ENCODE data around the gene LAMTOR2.
A peak's percentile ranks its signal among the peaks of the same experiment; 100 is the strongest.

Gene LAMTOR2

DNA sequence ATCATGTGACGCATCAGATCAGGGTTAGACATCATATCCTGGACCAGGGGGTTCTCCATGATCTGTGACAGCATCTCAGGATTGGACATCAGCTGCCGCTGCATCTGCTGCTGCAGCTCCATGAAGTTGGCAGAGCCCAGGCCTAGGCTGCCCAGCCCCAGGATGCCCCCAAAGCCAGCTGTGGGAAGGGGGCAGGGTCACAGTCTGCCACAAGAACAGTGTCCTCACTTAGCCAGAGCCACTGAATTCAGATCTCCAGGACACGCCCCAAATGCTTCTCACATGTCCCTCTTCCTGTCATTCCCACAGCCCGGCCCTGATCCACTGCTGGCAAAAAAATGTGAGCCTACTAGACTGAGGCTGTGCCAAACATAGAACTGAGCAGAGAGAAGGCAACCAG lies 4.2 kb upstream of the LAMTOR2 start:
- H3K4me1 ChIP-seq = peaks cover 1% of the 10 kb centered on the region
- H3K79me2 ChIP-seq = no peaks in the 10 kb centered on the region
- no peak overlapping the region for H3K4me2 ChIP-seq (ENCODE audit: low read length)
- TF ChIP-seq, protein P1, sequence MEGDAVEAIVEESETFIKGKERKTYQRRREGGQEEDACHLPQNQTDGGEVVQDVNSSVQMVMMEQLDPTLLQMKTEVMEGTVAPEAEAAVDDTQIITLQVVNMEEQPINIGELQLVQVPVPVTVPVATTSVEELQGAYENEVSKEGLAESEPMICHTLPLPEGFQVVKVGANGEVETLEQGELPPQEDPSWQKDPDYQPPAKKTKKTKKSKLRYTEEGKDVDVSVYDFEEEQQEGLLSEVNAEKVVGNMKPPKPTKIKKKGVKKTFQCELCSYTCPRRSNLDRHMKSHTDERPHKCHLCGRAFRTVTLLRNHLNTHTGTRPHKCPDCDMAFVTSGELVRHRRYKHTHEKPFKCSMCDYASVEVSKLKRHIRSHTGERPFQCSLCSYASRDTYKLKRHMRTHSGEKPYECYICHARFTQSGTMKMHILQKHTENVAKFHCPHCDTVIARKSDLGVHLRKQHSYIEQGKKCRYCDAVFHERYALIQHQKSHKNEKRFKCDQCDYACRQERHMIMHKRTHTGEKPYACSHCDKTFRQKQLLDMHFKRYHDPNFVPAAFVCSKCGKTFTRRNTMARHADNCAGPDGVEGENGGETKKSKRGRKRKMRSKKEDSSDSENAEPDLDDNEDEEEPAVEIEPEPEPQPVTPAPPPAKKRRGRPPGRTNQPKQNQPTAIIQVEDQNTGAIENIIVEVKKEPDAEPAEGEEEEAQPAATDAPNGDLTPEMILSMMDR (IDR thresholded peaks at IDR 0.05) = no peak
- H3K27ac ChIP-seq = no peak overlapping the region
- no peaks in the 10 kb centered on the region for H3K27me3 ChIP-seq (ENCODE audit: control insufficient read depth, insufficient read depth, low read length)
- H3K9me3 ChIP-seq (ENCODE audit: control insufficient read depth, low read length) = no peaks in the 10 kb centered on the region
- no peak overlapping the region for H3K4me3 ChIP-seq (ENCODE audit: low read depth, low read length)
- no peaks in the 10 kb centered on the region for H3K36me3 ChIP-seq (ENCODE audit: control insufficient read depth, insufficient read depth, low read length)
- H2AFZ ChIP-seq = no peak overlapping the region
- no peak overlapping the region for H3K9ac ChIP-seq

DNA sequence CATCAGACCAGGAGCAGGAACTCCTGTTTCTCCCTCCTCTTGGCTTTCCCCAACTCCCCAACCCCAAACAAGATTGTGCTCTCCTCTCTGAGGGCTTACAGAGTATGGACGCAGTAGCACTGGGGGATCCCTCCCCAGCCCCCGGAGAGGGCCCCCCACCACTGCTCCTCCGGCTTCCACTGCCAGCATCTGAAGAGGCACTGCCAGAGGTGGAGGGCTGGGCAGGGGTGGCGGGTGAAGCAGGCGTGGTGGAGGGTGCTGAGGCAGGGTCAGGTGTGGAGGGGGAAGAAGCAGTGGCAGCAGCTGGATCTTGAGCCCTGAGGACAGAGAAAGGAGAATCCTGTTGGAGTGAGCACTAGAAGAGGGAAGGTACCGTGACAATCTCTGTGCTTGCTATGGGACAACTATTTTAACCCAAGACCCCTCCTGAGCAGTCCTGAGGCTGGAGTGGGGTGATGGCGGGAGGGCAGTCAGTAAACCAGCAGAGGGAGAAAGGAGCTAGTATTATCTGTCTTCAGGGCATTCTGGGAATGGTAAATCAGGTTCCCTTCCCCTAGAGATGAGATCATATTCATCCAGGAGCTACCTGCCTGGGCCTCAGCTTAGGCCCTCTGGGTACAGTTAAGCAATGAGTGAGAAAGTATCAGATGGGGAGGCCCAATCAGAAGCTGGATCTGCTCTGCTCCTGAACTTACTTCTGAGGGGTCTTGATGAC lies 3.4 kb upstream of the LAMTOR2 start:
- Histone ChIP-seq H3K27me3 (ENCODE audit: control insufficient read depth, insufficient read depth, low read length) (no peaks in the 10 kb centered on the region), H3K36me3 (ENCODE audit: control insufficient read depth, insufficient read depth, low read length) (no peaks in the 10 kb centered on the region), H3K4me1 (no peaks in the 10 kb centered on the region), H3K9me3 (ENCODE audit: control insufficient read depth, low read length) (no peaks in the 10 kb centered on the region), H3K27ac (no peak overlapping the region), H3K9ac (no peak overlapping the region), H3K79me2 (no peaks in the 10 kb centered on the region), H3K4me3 (ENCODE audit: low read depth, low read length) (no peak overlapping the region), H2AFZ (no peak overlapping the region), H3K4me2 (ENCODE audit: low read length) (no peak overlapping the region)
- TF ChIP-seq, protein P1 (IDR thresholded peaks at IDR 0.05) = no peak

DNA sequence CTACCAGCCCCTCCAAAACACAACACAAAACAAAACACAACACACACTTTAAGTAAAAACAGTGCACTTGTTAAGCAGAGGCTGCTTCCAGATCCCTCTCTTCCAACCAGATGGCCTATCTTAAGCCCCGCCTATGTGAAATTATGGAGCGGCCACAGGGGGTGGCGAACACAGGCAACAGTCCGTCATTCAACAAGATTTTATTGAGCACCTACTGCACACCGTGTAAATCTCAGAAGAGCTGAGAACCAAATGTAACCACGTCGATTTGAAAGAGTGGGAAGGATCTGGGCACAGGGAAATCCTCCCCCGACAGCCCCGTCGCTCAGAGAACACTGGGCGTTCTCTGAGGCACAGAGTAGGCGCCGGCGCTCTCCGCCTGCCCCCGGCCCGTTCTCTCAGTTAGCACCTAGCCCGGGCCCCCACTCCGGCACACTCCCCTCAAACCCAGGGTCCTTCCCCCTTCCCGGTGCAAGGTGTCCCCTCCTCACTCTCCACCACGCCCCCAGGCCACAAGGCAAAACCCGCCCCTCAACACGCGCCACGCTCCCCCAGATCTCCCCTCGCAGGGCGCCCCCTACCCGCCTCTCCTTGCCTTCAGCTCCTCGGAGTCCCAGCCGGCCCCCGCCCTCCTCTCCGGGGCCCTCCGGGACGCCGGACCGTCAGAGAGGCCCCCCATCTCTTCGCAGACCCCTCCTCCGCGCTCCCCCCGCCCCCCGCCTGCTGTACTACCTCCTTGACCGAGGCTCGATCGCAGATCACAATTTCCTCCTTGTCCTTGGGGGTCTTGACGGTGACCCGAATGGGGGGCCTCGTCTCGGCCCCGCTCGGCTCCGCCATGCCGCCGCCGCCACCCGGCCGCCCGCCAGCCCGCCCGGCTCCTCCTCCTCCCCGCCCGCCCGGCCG lies 1.5 kb upstream of the LAMTOR2 start:
- peak overlapping the region; percentile 78 for H3K4me3 ChIP-seq (ENCODE audit: low read depth, low read length)
- no peaks in the 10 kb centered on the region for H3K79me2 ChIP-seq
- H3K4me1 ChIP-seq = no peaks in the 10 kb centered on the region
- peak overlapping the region; percentile 87 for H2AFZ ChIP-seq
- H3K9me3 ChIP-seq (ENCODE audit: control insufficient read depth, low read length) = no peaks in the 10 kb centered on the region
- H3K4me2 ChIP-seq (ENCODE audit: low read length) = peak overlapping the region; percentile 84
- no peaks in the 10 kb centered on the region for H3K36me3 ChIP-seq (ENCODE audit: control insufficient read depth, insufficient read depth, low read length)
- TF ChIP-seq, protein P1 (IDR thresholded peaks at IDR 0.05) = no peak
- H3K9ac ChIP-seq = no peak overlapping the region
- no peaks in the 10 kb centered on the region for H3K27me3 ChIP-seq (ENCODE audit: control insufficient read depth, insufficient read depth, low read length)
- no peak overlapping the region for H3K27ac ChIP-seq

DNA sequence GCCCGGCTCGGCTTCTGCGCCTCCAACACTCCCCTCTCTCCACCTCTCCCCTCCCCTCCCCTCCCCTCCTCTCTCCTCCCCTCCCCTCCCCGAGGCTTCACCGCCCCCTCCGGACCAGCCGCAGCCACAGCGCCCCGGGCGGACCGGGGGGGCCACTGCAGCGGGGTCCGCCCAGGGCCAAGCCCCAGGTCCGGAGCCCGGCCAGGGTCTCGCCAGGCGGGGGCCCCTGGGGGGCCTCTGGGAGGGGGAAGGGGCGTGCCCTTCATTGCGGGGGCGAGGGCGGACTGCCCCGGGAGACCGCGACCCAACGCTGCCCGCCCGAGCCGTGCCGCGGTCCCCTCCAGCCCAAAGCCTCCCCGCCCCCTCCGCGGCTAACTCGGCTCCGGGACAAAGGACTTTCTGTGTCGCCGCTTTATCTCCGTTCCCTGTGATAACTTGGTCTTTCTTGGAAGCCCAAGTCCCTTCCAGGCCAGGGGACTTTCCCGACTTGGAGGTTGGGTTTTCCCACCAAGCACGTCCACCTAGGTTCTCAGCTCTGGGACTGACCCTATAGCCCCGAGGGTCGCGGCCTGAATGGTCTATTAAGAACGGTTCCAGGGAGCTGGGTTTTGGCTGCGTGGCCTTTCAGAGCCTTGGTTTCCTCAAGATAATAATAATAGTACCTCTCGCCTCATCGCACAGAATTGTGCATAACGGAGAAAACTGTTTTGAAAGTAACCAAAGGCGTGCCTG lies 648 bp upstream of the LAMTOR2 start, which contains the start of gene UBQLN4:
Gene UBQLN4 (minus strand): TSS at position 31 of the 732 bp plus-strand sequence. CDS start 97 bp downstream, outside the sequence.
- H3K4me3 ChIP-seq (ENCODE audit: low read depth, low read length) = peak within 1 kb of the TSS; percentile 92
- no peaks in the 10 kb centered on the region for H3K9me3 ChIP-seq (ENCODE audit: control insufficient read depth, low read length)
- no peaks in the 10 kb centered on the region for H3K79me2 ChIP-seq
- TF ChIP-seq, protein P1 (IDR thresholded peaks at IDR 0.05) = peak; percentile 60
- H3K27ac ChIP-seq = peak within 1 kb of the TSS; percentile 89
- peak within 1 kb of the TSS; percentile 95 for H2AFZ ChIP-seq
- no peaks in the 10 kb centered on the region for H3K4me1 ChIP-seq
- H3K4me2 ChIP-seq (ENCODE audit: low read length) = peak within 1 kb of the TSS; percentile 84
- H3K36me3 ChIP-seq (ENCODE audit: control insufficient read depth, insufficient read depth, low read length) = no peaks in the 10 kb centered on the region
- no peak within 1 kb of the TSS for H3K9ac ChIP-seq
- no peaks in the 10 kb centered on the region for H3K27me3 ChIP-seq (ENCODE audit: control insufficient read depth, insufficient read depth, low read length)
